GM19193 (cell line): Measurements from ENCODE around the gene CCDC27.

Experiments used
- POLR2A ChIP-seq: IDR thresholded peaks from 4 replicates; pipeline ENCODE4 v1.6.1; 2011; ENCODE audit not compliant: insufficient read depth, insufficient read length; ENCODE audit errors: extremely low read depth

The CCDC27 gene

DNA sequence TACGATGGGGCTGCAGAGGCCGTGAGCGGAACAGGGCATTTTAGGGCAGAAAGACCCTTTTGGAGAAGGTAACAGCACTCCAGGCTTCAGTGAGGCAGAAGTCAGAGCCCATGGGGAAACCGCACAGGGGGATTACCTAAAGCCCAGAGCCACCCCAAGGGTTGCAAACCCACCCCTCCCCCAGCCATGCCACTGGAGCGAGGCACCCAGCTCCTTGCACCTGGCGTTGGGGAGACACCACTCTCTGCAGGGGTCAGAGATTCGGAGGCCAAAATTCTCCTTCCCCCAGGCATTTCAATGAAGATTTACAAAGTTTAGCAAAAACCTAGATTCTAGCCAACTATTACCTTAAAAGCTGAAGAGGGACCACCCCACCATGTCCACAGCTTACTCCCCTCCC, 38.4 kb upstream of the CCDC27 start:
- TF ChIP-seq POLR2A = no peak

DNA sequence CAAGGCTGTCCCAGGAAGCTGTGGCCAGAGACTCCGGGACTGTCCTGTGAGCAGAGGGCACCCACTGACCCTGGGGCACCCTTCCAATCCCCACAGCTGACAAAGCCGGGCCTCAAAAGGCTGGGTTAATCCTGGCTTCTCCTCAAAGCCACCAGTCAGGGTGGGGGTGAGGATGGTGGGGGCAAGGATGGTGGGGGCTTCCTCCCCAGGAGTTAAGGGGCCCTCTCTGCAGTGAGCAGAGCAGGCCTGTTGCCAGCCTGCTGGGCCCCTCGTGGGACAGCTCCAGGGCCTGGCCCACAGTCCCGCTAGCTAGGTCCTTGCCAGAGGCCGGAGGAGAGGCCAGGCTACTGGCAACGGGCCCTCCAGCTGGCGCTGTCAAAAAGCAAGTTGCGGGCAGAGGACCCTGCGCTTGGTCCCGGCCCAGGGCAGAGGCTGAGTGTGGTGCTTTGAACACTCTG, 37.9 kb upstream of the CCDC27 start:
- no peak for TF ChIP-seq POLR2A

DNA sequence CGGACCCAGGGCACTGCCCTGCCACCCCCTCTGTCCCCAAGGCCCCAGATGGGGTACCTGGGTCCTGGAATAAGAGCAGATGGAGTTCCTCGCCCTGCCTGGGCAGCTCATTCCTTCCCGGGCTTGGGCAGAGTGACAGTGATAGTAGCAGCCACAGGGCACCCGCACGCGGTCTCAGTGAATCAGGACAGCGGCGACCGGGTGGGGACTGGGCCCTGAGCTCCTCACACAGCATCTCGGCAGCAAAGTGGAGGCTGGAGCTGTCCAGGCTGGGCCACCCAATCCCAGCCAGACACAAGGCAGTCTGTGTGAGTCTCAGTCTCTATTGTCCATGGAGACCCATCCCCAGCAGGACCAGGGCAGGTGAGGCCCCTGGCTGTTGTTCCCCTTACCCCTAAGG, 37.4 kb upstream of the CCDC27 start:
- no peak for TF ChIP-seq POLR2A

DNA sequence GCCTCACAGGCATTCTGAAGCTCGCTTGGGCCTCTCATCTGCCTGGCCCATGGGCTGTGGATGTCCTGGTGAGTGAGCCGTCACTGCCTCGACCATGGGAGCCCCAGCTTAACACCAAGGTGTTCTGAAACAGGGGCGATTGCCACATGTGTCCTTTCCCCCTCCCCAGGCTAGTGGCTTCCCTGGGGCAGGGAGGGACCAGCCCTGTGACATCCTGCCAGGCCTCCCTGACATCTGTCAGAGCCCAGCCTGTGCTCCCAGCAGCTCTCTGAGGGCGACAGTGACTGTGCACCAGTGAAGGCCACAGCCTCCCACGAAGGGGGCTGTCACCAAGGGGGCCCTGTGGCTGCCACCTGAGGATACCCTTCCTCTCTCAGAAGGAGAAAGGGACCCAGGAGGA, 35.9 kb upstream of the CCDC27 start:
- no peak for TF ChIP-seq POLR2A

DNA sequence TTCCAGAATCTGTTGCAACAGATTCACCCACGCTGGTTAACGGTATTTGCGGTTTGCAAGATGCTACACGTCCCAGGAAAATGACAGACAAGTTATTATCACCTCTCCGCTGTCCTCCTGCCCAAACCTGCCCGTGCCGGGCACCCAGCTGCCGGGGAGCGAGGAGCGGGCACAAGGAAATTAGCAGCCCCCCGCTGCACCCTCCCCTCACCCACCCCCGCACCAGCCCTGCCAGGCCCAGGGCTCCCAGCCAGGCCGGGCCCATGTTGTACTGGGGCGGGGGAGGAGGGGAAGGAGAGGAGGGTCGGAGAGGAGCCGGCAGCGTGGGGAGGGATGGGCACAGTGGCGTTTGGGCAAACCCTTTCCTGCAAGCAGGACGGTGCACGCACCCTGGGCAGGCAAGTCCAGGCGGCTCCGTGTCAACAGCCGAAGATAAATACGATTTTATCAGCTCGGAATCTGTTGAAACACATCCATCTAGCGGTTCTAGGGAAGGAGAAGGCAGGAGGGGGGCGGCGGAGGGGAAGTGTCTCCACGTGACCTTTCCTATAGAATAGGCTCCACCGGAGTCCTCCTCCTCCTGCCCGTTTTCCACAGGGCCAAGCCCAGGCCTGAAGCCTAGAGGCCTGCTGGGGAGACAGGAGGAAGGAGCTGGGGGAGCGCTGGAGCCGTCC, 35.1 kb upstream of the CCDC27 start:
- no peak for TF ChIP-seq POLR2A

DNA sequence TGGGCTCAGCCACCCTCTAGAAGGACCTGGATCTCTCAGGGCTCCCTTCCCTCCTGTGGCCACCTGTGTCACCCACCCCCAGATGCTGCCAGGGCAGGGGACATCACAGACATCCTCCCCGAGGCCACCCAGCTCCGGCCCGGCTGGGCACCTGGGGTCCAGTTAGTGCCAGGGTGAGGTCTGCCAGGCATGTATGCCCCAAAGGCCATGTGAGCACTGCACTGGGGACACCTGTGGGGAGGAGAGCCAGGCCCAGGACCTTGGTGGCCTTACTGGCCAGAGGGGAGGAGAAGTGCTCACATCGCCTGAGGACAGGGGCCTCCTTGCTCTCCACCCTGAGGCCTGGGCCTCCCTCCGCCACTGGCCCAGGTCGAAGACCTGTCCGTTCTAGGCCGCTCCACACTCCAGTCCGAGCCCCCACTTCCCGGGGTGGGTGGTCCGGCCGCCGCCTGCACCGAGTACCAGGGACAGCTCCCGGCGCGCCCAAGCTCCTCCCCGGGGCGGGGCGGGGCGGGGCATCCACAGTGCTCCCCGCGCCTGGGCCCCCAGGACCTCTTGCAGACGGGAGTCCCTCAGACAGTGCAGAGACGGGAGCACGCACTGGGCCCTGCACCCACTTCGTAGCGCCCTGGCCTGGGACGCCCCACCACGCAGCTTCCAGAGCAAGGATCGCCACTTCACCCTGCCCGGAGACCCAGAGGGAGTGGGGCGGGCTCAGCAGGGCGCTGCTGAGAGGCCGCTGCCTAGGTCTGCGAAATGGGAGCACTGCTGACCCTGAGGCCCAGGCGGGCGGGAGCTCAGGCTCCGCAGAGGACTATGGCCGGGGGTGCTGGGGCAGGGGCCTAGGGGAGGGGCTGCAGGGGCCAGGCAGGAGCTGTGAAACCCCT, 34.3 kb upstream of the CCDC27 start:
- TF ChIP-seq POLR2A = no peak

DNA sequence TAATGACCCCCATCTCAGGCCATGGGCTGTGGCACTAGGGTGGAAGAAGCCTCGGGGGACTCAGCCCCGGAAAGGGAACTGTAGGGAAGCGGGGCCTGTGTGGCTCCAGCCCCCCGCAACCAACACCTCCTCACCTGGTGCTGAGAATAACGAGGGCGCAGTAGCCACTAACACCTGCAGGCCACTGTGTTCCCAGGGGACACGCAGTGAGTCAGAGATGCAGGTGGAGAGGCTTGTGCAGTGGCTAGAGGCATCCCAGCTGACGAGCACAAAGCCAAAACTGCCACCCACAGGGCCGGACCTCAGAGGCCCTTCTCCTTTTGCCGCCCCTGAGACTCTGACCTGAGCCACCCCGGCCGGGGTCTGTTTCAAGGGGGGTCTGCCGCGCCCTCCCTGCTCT, 33.5 kb upstream of the CCDC27 start:
- TF ChIP-seq POLR2A = no peak

DNA sequence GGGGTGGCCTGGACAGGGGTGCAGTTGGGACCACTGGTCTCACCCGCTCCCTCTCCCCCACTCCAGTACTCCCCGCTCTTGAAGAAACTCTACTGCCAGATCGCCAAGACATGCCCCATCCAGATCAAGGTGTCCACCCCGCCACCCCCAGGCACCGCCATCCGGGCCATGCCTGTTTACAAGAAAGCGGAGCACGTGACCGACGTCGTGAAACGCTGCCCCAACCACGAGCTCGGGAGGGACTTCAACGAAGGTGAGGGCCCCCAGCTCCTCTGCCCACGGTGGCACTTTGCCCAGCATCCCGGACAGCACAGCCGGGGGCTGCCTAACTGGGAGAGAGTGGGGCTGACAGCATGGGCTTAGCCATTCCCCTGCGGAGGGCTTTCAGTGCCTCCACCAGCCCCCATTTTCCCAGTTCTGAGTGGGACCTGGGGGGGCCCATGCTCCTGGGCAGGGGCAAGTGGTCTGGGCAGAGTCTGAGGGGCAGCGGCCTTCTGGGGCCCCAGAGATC, 30.2 kb upstream of the CCDC27 start:
- TF ChIP-seq POLR2A = no peak

DNA sequence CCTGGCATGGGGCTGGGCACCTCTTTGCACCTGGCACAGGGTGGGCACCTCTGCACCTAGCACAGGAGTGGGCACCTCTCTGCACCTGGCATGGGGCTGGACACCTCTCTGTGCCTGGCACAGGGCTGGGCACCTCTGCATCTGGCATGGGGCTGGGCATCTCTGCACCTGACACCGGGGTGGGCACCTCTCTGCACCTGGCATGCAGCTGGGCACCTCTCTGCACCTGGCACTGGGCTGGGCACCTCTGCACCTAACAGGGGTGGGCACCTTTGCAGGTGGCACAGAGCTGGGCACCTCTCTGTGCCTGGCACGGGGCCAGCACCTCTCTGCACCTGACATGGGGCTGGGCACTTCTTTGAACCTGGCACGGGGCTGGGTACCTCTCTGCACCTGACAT, 29.4 kb upstream of the CCDC27 start:
- TF ChIP-seq POLR2A = no peak

DNA sequence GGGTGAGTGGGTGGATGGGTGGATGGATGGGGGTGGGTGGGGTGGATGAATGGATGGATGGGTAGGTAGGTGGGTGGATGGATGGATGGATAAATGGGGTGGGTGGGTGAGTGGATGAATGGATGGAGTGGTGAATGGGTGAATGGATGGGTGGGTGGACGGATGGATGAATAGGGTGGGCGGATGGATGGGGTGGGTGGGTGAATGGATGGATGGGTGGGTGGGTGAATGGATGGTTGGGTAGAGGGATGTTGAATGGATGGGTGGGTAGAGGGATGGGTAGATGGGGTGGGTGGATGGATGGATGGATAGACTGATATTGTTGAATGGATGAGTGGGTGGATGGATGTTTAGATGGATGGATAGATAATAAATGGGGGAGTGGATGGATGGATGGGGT, 26.9 kb upstream of the CCDC27 start:
- no peak for TF ChIP-seq POLR2A

DNA sequence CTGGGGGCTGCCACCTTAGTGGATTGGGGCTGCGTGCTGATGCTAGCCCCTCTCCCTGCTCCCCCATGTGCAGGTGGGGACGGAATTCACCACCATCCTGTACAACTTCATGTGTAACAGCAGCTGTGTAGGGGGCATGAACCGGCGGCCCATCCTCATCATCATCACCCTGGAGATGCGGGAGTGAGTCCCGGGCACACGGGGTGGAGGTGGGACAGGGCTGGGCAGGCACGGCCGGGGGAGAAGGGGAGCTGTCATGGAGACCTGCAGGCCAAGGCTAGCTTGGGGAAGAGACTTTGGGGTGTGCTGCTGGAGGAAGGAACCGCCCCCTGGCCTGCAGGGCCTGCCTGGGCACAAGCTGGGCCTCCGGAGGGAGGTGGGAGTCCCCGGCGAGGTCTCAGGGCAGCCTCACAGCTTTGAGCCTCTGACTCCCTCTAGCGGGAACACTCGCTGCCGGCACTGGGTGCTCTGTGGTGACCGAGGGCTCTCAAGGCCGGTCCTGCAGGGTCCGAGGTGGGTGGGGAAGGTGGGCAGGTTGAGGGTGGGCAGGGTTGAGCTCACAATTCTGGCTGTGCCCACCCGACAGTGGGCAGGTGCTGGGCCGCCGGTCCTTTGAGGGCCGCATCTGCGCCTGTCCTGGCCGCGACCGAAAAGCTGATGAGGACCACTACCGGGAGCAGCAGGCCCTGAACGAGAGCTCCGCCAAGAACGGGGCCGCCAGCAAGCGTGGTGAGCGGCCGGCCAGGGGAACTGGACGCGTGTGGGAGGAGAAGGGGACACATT, 25.0 kb upstream of the CCDC27 start:
- TF ChIP-seq POLR2A = no peak

DNA sequence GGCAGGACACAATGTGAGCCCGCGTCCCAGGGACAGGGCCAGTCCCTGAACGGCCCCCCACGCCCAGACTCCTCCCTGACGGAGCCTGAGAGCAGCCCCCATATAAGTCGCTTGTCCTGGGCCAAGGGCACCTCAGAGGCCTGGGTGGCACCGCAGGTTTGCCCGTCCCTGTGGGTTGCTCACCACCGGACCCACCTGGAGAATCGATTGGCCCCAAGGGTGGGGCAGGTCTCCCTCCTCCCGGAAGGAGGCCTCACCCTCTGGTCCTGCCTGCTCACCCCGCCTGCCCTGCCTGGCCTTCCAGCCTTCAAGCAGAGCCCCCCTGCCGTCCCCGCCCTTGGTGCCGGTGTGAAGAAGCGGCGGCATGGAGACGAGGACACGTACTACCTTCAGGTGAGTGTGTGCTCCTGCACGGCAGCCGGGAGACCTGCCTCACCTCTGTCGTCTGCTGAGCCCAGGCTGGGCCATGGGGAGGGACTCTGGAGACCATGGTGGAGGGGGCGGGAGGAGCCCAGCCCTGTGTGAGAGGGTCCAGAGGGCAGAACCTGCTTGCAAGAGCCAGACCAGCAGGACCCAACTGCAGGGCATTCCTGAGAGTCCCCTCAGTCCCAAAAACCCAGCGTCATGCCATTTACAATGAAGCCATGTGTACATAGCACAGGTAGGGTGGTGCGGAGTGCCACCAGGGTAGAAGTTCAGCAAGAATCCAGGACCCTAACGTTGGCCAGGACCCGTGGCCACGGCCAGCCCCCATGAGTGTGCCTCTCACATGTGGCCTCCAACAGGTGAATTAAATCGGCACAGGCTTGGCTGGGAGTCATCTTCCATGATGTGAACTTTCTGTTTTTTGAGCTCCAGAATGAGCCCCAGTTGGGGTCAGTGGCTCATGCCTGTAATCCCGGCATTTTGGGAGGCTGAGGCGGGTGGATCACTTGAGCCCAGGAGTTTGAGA, 24.1 kb upstream of the CCDC27 start:
- TF ChIP-seq POLR2A = no peak

DNA sequence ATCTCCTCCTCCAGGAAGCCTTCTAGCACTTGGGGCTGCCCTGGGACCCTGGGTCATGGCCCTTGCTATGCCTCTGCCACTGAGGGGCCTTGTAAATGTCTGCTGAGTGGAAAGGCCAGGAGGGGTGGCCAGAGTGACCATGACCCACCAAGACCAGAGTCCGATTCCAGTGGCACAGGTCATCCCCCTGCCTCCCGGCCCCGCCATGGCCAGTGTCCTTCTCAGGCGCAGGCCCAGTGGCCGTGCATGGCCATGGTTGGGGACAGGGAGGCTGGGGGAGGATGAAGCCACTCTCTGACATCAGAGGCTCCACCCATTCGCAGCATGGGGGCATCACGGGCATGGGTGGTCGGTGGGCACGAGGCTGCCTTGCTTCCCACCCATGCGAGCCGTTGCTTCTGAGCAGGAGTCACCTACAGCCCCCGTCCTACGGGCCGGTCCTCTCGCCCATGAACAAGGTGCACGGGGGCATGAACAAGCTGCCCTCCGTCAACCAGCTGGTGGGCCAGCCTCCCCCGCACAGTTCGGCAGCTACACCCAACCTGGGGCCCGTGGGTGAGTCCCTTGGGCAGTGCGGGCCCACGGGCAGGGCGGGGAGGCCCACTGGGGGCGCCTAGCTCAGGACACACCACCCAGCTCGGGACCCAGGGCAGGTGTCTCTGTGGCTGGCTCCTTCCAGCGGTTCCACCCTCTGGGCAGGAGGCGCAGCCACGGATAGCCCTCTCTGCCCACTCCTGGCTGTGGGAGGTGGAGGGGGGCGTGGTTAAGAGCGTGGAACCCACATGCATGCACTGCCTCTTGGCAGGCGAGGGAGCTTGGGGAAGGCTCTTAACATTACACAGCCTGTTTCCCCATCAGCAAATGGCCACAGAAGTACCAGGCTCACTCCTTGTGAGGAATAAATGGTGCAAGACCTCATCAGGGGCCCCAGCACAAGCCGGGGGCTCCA, 22.4 kb upstream of the CCDC27 start:
- TF ChIP-seq POLR2A = no peak
